Pancreas (tissue), 10 donors: Measurements from ENCODE around the gene MCCC1. TPM values are rescaled to one million over a fixed set of nuclear protein-coding genes. Genes with fewer than 3 reads are reported as not detected.

Experiments
- ATAC-seq, 4 donors: fragments of 200-7000 bp; cut with Tn5 transposase; one replicate each; pipeline versions ENCODE4 v1.8.0 to v1.9.1; 2020; ENCODE audit warnings: mild to moderate bottlenecking in 4 of 4, moderate library complexity in 4 of 4
- DNase-seq, 6 donors: peaks; one replicate each; pipeline ENCODE4 v3.0.0-alpha.2; 2020
- FAIRE-seq: peaks from 2 replicates; lab custom pipeline; 2012; peaks lifted over from hg19 to GRCh38; lab: Jason Lieb, UNC
- H3K27ac ChIP-seq, 4 donors: fragments of 200-600 bp; sonication (generic); 1 replicate in 3 of 4; 2 replicates in 1 of 4; pipeline versions ENCODE4 v1.5.0 to v1.8.0; 2020
- H3K27me3 ChIP-seq, 4 donors: fragments of 200-600 bp; one replicate each; pipeline ENCODE4 v1.8.0; 2021
- H3K36me3 ChIP-seq, 3 donors: fragments of 200-600 bp; sonication (generic) in 1 of 3; one replicate each; pipeline versions ENCODE4 v1.5.0 to v1.8.0; 2020 to 2021
- H3K4me1 ChIP-seq, 3 donors: fragments of 200-600 bp; one replicate each; pipeline ENCODE4 v1.8.0; 2021
- H3K4me3 ChIP-seq, 4 donors: fragments of 200-600 bp; sonication (generic) in 2 of 4; one replicate each; pipeline versions ENCODE4 v1.5.0 to v1.8.0; 2020 to 2021
- H3K9me3 ChIP-seq, 4 donors: fragments of 200-600 bp; one replicate each; pipeline ENCODE4 v1.8.0; 2021
- CTCF ChIP-seq, 4 donors: fragments of 200-600 bp; sonication (generic) in 3 of 4; IDR thresholded peaks; one replicate each; pipeline versions ENCODE4 v1.5.0 to v1.8.0; 2021; ENCODE audit warnings: antibody characterized with exemption in 4 of 4
- WGBS, 2 donors: extraction: QIAGEN DNeasy Blood & Tissue Kit; methylation state at CpG; one replicate each; pipeline ENCODE4 v1.1.7; 2013; 5-methylcytosine and 5-hydroxymethylcytosine counted together
- intact Hi-C, 3 donors: fragments of 100-400 bp; cut with DNase I; formaldehyde crosslinking; loops; one replicate each; pipeline versions ENCODE4 v1.11.1 to v1.14.2; 2022
- polyA plus RNA-seq, 2 donors: library from polyadenylated mRNA; stranded (reverse); fragments of 200-250 nt; gene quantifications; one replicate each; pipeline ENCODE4 v1.2.3, GENCODE V29; 2013
- total RNA-seq, 6 donors: library from RNA; stranded (reverse); fragmentation: NEBNext Ultra II Directional in 4 of 6; extraction: Animal tissue kit (Norgen Biotek cat#: 25700) in 4 of 6; gene quantifications; one replicate each; pipeline versions ENCODE4 v1.2.1 to v1.2.4, GENCODE V29; 2021 to 2023
- donor health status: healthy with polysubstance abuse.
- donor health status: DM: no; HTN: no; CAD: no; lungs with moderate emphysema.
- donor health status: DM: no; HTN: no; CAD: no.
- donor health status: control.
- donor health status: control.
- donor health status: Bipolar disorder and iron deficiency.
- donor health status: DM: yes; HTN: yes; CAD: no.
- donor health status: DM: no; HTN: no; CAD: no.
- donor health status: DM: no; HTN: no; CAD: no.
- donor health status: DM: yes; HTN: yes; CAD: no.

Gene MCCC1
- total and polyA plus RNA-seq, 8 donors: 25.3 to 81.9 (median 40.8) TPM

- Histone ChIP-seq H3K27me3 (no peaks in the 10 kb centered on the region), H3K27ac (no peak overlapping the region), H3K9me3 (no peaks in the 10 kb centered on the region), H3K36me3 (peaks cover 0 to 43% (median 0%) of the 10 kb centered on the region in 3 donors), H3K4me1 (peaks cover 0 to 4% (median 0%) of the 10 kb centered on the region in 3 donors), H3K4me3 (no peak overlapping the region)
- intact Hi-C loops: no loop called here
- FAIRE-seq (no peak), ATAC-seq (peak in 2 of 4 donors; percentile 18 to 36), DNase-seq (no peak)
- TF ChIP-seq CTCF (IDR thresholded peaks at IDR 0.05): no peak
- WGBS, 2 donors: 56 to 66% methylated on average over 6 of the region's 6 CpGs
These were observed 66.3 kb downstream of the MCCC1 start for GRCh38 chr3:183032880-183033555.

- DNase-seq (no peak), FAIRE-seq (no peak), ATAC-seq (no peak)
- Histone ChIP-seq H3K4me1 (no peaks in the 10 kb centered on the region), H3K4me3 (no peak overlapping the region), H3K9me3 (no peaks in the 10 kb centered on the region), H3K36me3 (peaks cover 0 to 38% (median 0%) of the 10 kb centered on the region in 3 donors), H3K27me3 (no peaks in the 10 kb centered on the region), H3K27ac (no peak overlapping the region)
- no peak for TF ChIP-seq CTCF (IDR thresholded peaks at IDR 0.05)
- intact Hi-C loops: no loop called here
- WGBS, 2 donors: 100% methylated on average over 1 of the region's 1 CpG
These were observed 67.5 kb downstream of the MCCC1 start for GRCh38 chr3:183031826-183032225.

GRCh38 chr3:183028416-183028815 lies 70.9 kb downstream of the MCCC1 start:
- DNase-seq: no peak
- H3K36me3 ChIP-seq: peaks cover 0 to 42% (median 4%) of the 10 kb centered on the region in 3 donors
- H3K27me3 ChIP-seq: no peaks in the 10 kb centered on the region
- H3K4me1 ChIP-seq: peaks cover 2 to 4% (median 4%) of the 10 kb centered on the region in 3 donors
- FAIRE-seq: no peak
- no peak overlapping the region for H3K4me3 ChIP-seq
- intact Hi-C loops: no loop called here
- WGBS, 2 donors: 97 to 98% methylated on average over 3 of the region's 3 CpGs
- no peak for ATAC-seq
- no peaks in the 10 kb centered on the region for H3K9me3 ChIP-seq
- no peak for TF ChIP-seq CTCF (IDR thresholded peaks at IDR 0.05)
- no peak overlapping the region for H3K27ac ChIP-seq

GRCh38 chr3:183027276-183027675 lies 72.0 kb downstream of the MCCC1 start:
- H3K4me3 ChIP-seq: no peak overlapping the region
- WGBS, 2 donors: 100% methylated on average over 1 of the region's 1 CpG
- TF ChIP-seq CTCF (IDR thresholded peaks at IDR 0.05): no peak
- peaks cover 8 to 13% (median 9%) of the 10 kb centered on the region in 3 donors for H3K4me1 ChIP-seq
- intact Hi-C loops: no loop called here
- DNase-seq: no peak
- FAIRE-seq: no peak
- peaks cover 0 to 39% (median 7%) of the 10 kb centered on the region in 3 donors for H3K36me3 ChIP-seq
- H3K27ac ChIP-seq: no peak overlapping the region
- no peaks in the 10 kb centered on the region for H3K27me3 ChIP-seq
- no peak for ATAC-seq
- H3K9me3 ChIP-seq: no peaks in the 10 kb centered on the region

- no peak for TF ChIP-seq CTCF (IDR thresholded peaks at IDR 0.05)
- Histone ChIP-seq H3K27me3 (no peaks in the 10 kb centered on the region), H3K27ac (no peak overlapping the region), H3K9me3 (no peaks in the 10 kb centered on the region), H3K36me3 (peaks cover 3 to 53% (median 12%) of the 10 kb centered on the region in 3 donors), H3K4me1 (peaks cover 8 to 13% (median 9%) of the 10 kb centered on the region in 3 donors), H3K4me3 (no peak overlapping the region)
- intact Hi-C loops: no loop called here
- 31 to 32% methylated on average over 3 of the region's 3 CpGs for WGBS, 2 donors
- no peak for FAIRE-seq
- ATAC-seq: peak; percentile 49 to 76 (median 59)
- DNase-seq: no peak
These were observed 76.3 kb downstream of the MCCC1 start for GRCh38 chr3:183022936-183023516.
